C4-2B (cell line): ENCODE results near the gene ELOVL6.

ENCODE experiments used
- H3K27ac ChIP-seq: fragments of 450-650 bp; 2 replicates; pipeline ENCODE4 v1.5.1; 2017
- CTCF ChIP-seq: fragments of 450-650 bp; conservative IDR thresholded peaks from 2 replicates; pipeline ENCODE4 v1.5.1; 2017; ENCODE audit warnings: mild to moderate bottlenecking
- ZFX ChIP-seq: fragments of 450-650 bp; IDR thresholded peaks from 2 replicates; pipeline ENCODE4 v1.6.1; 2017

ELOVL6 gene

GRCh38 chr4:110073053-110073845, 125.2 kb downstream of the ELOVL6 start:
- H3K27ac ChIP-seq = no peak overlapping the region

DNA sequence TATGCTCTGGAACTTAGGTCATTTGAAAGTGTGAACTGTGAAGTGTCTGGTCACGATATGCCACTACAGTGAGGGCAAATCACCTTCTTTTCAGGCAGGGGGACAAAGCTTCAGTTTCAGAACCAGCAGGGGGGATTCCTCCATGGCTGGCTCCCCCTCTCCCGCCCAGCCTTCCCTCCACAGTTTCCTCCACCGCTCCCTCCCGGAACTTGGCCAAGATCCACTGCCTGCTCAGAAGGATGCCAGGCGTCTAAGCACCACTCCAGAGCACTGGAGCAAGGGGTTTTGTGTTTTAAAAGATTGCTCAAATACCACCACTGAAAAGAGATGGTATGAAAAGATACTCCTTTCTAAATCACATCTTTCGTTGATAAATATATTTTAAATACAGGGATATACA, 126.9 kb downstream of the ELOVL6 start:
- H3K27ac ChIP-seq = no peak overlapping the region
- no peak for TF ChIP-seq ZFX
- TF ChIP-seq CTCF = no peak

More at GRCh38 chr4:110073053-110073845, 125.2 kb downstream of the ELOVL6 start:
- TF ChIP-seq CTCF = no peak
- no peak for TF ChIP-seq ZFX

DNA sequence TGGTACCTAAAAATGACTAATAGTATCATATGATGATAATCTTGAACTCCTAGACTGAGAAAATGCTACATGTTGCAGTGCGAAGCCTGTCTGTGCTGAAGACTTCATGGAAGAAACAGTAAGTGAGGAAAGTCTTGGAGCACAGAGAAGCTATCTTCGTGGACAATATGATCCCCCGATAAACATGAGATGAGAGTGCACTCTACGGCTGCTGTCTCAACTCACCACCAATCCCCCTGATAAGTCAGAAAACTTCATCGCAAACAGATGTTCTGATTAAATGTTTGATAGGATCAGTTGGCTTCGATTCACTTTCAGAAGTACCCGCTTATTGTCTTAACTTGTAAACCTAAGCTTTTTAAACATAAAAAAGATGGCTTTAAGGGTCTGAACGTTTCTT, 130.2 kb downstream of the ELOVL6 start:
- TF ChIP-seq CTCF (no peak), ZFX (no peak)
- H3K27ac ChIP-seq = no peak overlapping the region

DNA sequence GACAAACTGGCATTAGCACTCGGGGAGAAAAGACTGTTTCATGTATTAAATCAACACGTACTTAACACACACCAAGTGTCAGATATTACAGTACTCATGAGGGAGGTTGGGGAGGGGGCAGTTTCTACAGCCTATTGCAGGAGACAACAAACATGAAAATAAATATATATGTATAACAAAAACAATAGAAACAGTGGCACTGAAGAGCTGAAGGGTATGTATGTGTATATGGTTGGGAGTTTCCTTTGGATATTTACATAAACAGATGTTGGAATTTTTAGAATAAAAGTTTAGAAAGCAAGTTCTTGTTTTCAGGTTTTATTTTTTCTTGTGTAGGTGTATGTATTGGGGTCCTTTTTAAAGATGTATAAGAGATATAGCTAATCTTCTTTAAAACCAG, 133.5 kb downstream of the ELOVL6 start:
- no peak overlapping the region for H3K27ac ChIP-seq
- TF ChIP-seq CTCF (no peak), ZFX (no peak)

DNA sequence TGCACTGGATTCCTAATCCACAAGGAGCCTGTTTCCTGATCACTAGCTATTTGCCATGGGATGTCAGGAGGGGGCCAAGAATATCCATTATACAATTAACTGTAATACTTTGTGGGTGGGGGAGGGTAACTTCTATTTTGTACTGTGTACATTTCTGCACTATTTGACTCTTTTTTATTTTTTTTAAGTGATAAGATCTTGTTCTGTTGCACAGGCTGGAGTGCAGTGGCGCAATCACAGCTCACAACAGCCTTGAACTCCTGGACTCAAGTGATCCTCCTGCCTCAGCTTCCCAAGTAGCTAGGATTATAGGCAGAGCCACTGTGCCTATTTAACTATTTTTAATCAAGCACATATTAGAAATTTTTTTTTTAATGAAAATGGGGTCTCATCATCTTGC, 134.1 kb downstream of the ELOVL6 start:
- no peak overlapping the region for H3K27ac ChIP-seq
- TF ChIP-seq ZFX = no peak
- no peak for TF ChIP-seq CTCF

DNA sequence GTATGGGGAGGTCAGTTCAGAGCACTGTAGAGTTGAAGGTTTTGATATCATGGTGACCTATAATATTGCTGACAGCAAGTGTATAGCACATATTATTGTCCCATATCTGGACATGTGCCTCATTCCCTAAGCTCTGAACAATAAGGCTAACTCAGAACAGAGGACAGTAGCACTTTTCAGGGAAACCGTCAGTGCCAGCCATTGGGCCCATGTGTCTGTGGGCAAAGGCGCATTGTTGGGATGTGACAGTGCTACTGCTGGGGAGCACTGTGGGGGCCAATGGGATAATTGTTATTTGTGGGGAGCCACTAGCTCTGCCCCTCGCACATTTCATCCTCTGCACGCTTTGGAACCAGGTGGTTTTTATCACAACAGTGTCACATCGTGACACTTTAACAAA, 136.2 kb downstream of the ELOVL6 start:
- no peak for TF ChIP-seq ZFX
- TF ChIP-seq CTCF = no peak
- H3K27ac ChIP-seq = no peak overlapping the region

DNA sequence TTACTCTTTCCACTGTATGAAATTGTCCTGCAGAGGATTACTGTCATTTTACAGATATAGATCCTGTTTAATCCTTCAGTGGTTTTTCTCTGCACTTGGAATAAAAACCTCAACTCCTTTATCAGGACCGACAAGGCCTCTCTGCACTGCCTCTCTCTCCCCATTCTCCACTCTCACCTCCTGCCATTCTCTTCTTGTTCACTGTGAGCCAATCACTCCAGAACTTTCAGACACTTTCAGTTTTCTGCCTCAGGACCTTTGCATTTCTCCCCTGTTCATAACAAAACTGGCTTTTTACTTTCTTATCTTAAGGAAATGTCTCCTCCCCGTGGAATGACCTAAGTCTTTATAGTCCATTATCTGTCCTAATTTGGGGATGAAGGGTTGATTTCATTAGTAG, 137.3 kb downstream of the ELOVL6 start:
- no peak for TF ChIP-seq CTCF
- TF ChIP-seq ZFX = no peak
- H3K27ac ChIP-seq = no peak overlapping the region
